HCT116 (cell line): ENCODE data around the gene RGS12. TPM values are rescaled to one million over a fixed set of nuclear protein-coding genes. Genes with fewer than 3 reads are reported as not detected.

Experiments used
- ATAC-seq: fragments of 200-7000 bp; cut with Tn5 transposase; 2 replicates; pipeline ENCODE4 v1.9.1; 2020; ENCODE audit warnings: mild to moderate bottlenecking, moderate library complexity
- BruUV-seq: library from RNA; stranded (reverse); fragments of 400-500 nt; replicated peaks from 2 replicates; lab custom pipeline; 2021; lab: Mats Ljungman, UMichigan
- CTCF ChIA-PET: fragments of 300-600 bp; sonication (Branson Sonifier 250); formaldehyde crosslinking; loops from one replicate; lab custom pipeline; 2021; ENCODE audit warnings: antibody characterized with exemption; lab: Charles Lee
- POLR2A ChIA-PET: fragments of 300-600, 350-600 bp; sonication (Branson Sonifier 250); formaldehyde crosslinking; loops from one replicate; lab custom pipeline; 2021; ENCODE audit warnings: antibody characterized with exemption; lab: Charles Lee
- RAD21 ChIA-PET, 2 experiments: fragments of 300-600 bp; sonication (Branson Sonifier 250); formaldehyde crosslinking; loops; one replicate each; lab custom pipeline; 2023; ENCODE audit warnings: low total read pairs in 2 of 2; ENCODE audit not compliant: uncharacterized antibody in 2 of 2, unreplicated experiment in 2 of 2, low non-redundant PET in 1 of 2; lab: Charles Lee
- DNase-seq: peaks from one replicate; pipeline ENCODE4 v3.0.0-alpha.2; 2010; ENCODE audit warnings: low read depth, low spot score
- H2AFZ ChIP-seq: fragments of 200-600 bp; shearing (Covaris generic), sonication (generic); 2 replicates; pipeline ENCODE4 v1.6.1; 2017; ENCODE audit warnings: low read depth, mixed run types, mixed read lengths, antibody characterized with exemption, low read length; ENCODE audit not compliant: poor library complexity, severe bottlenecking
- H3K27ac ChIP-seq: 2 replicates; pipeline ENCODE4 v1.5.1; 2012; ENCODE audit warnings: low read depth, low read length
- H3K27me3 ChIP-seq: fragments of 200-600 bp; sonication (generic); 2 replicates; pipeline ENCODE4 v1.6.1; 2016; ENCODE audit warnings: mixed run types, low read length, mixed read lengths; ENCODE audit not compliant: insufficient read depth
- H3K36me3 ChIP-seq, 2 experiments: fragments of 200-500 bp in 1 of 2; fragments of 200-600 bp in 1 of 2; sonication (Bioruptor generic) in 1 of 2; sonication (generic) in 1 of 2; 2 replicates each; pipeline versions ENCODE4 v1.5.1 to v1.6.1; 2014 to 2016; ENCODE audit warnings: low read length in 2 of 2, inconsistent platforms in 1 of 2, mixed read lengths in 1 of 2, mixed run types in 1 of 2; ENCODE audit not compliant: insufficient read depth in 2 of 2, control insufficient read depth in 1 of 2
- H3K4me1 ChIP-seq, 2 experiments: fragments of 200-600 bp in 1 of 2; sonication (generic) in 1 of 2; 2 replicates each; pipeline versions ENCODE4 v1.5.1 to v1.6.1; 2012 to 2017; ENCODE audit warnings: low read length in 2 of 2, inconsistent platforms in 1 of 2, mild to moderate bottlenecking in 1 of 2, mixed read lengths in 1 of 2, mixed run types in 1 of 2, moderate library complexity in 1 of 2; ENCODE audit not compliant: insufficient read depth in 2 of 2, control insufficient read depth in 1 of 2
- H3K4me2 ChIP-seq: fragments of 200-600 bp; sonication (generic); 2 replicates; pipeline ENCODE4 v1.6.1; 2017; ENCODE audit warnings: mixed run types, low read length, mixed read lengths
- H3K4me3 ChIP-seq, 2 experiments: fragments of 200-600 bp in 1 of 2; sonication (generic) in 1 of 2; replicated peaks in 1 of 2; 2 replicates each; pipeline ENCODE4 v1.5.1; 2011 to 2016; ENCODE audit warnings: low read length in 2 of 2, control low read depth in 1 of 2, low read depth in 1 of 2, mild to moderate bottlenecking in 1 of 2, mixed read lengths in 1 of 2, mixed run types in 1 of 2
- H3K79me2 ChIP-seq: fragments of 200-600 bp; sonication (generic); 2 replicates; pipeline ENCODE4 v1.6.1; 2017; ENCODE audit warnings: mild to moderate bottlenecking, mixed run types, low read length, moderate library complexity, mixed read lengths; ENCODE audit not compliant: insufficient read depth
- H3K9ac ChIP-seq: fragments of 200-600 bp; sonication (generic); 2 replicates; pipeline ENCODE4 v1.6.1; 2016; ENCODE audit warnings: low read length, mixed read lengths
- H3K9me2 ChIP-seq: fragments of 200-600 bp; sonication (generic), shearing (Covaris generic); 2 replicates; pipeline ENCODE4 v1.6.1; 2017; ENCODE audit warnings: mixed run types, mild to moderate bottlenecking, moderate library complexity; ENCODE audit not compliant: insufficient read depth
- H3K9me3 ChIP-seq, 2 experiments: fragments of 200-500 bp in 1 of 2; fragments of 200-600 bp in 1 of 2; sonication (Bioruptor generic) in 1 of 2; sonication (generic) in 1 of 2; 2 replicates each; pipeline ENCODE4 v1.6.1; 2014 to 2017; ENCODE audit warnings: low read length in 2 of 2, mixed read lengths in 2 of 2, inconsistent platforms in 1 of 2, low read depth in 1 of 2, mild to moderate bottlenecking in 1 of 2, mixed run types in 1 of 2, moderate library complexity in 1 of 2; ENCODE audit not compliant: control insufficient read depth in 1 of 2, insufficient read depth in 1 of 2
- H4K20me1 ChIP-seq: fragments of 200-600 bp; sonication (generic), shearing (Covaris generic); 2 replicates; pipeline ENCODE4 v1.6.1; 2017; ENCODE audit warnings: mixed run types, mild to moderate bottlenecking, moderate library complexity; ENCODE audit not compliant: insufficient read depth
- CBX3 ChIP-seq: IDR thresholded peaks from 2 replicates; pipeline ENCODE4 v1.6.1; 2012; ENCODE audit warnings: low read depth
- CEBPB ChIP-seq: IDR thresholded peaks from 2 replicates; pipeline ENCODE4 v1.6.1; 2012; ENCODE audit warnings: low read depth
- EGR1 ChIP-seq: IDR thresholded peaks from 2 replicates; pipeline ENCODE4 v1.6.1; 2012; ENCODE audit warnings: low read depth
- EZH2 ChIP-seq: fragments of 200-600 bp; sonication (generic); IDR thresholded peaks from 2 replicates; pipeline ENCODE4 v1.6.1; 2017; ENCODE audit warnings: antibody characterized with exemption, mixed run types
- FOSL1 ChIP-seq: IDR thresholded peaks from 2 replicates; pipeline ENCODE4 v1.6.1; 2012; ENCODE audit warnings: low read depth
- JUND ChIP-seq: IDR thresholded peaks from 2 replicates; pipeline ENCODE4 v1.6.1; 2012
- MAX ChIP-seq: IDR thresholded peaks from 2 replicates; pipeline ENCODE4 v1.6.1; 2012
- POLR2A ChIP-seq: IDR thresholded peaks from 2 replicates; pipeline ENCODE4 v1.7.0; 2011; ENCODE audit warnings: borderline replicate concordance; ENCODE audit not compliant: insufficient read depth, insufficient read length; ENCODE audit errors: extremely low read depth
- POLR2AphosphoS5 ChIP-seq: IDR thresholded peaks from 2 replicates; pipeline ENCODE4 v1.6.1; 2011; ENCODE audit warnings: mild to moderate bottlenecking, low read depth, low read length, moderate library complexity
- RAD21 ChIP-seq: IDR thresholded peaks from 2 replicates; pipeline ENCODE4 v1.6.1; 2012; ENCODE audit warnings: low read depth, mild to moderate bottlenecking
- SIN3A ChIP-seq: IDR thresholded peaks from 2 replicates; pipeline ENCODE4 v1.6.1; 2012; ENCODE audit warnings: low read depth
- SP1 ChIP-seq: IDR thresholded peaks from 2 replicates; pipeline ENCODE4 v1.6.1; 2012; ENCODE audit warnings: low read depth
- SRF ChIP-seq: IDR thresholded peaks from 2 replicates; pipeline ENCODE4 v1.6.1; 2012; ENCODE audit warnings: low read depth
- TCF7L2 ChIP-seq: IDR thresholded peaks from 2 replicates; pipeline ENCODE4 v1.7.0; 2011; ENCODE audit warnings: borderline replicate concordance, inconsistent platforms; ENCODE audit not compliant: insufficient read depth, insufficient read length; ENCODE audit errors: extremely low read depth
- ZFX ChIP-seq: fragments of 450-650 bp; IDR thresholded peaks from 2 replicates; pipeline ENCODE4 v1.6.1; 2017
- ZNF274 ChIP-seq: fragments of 200-500 bp; sonication (Bioruptor generic); IDR thresholded peaks from 2 replicates; pipeline ENCODE4 v1.6.1; 2014; ENCODE audit warnings: mild to moderate bottlenecking, low read depth, low read length, inconsistent platforms
- intact Hi-C: fragments of 100-400 bp; cut with micrococcal nuclease; formaldehyde crosslinking; loops from 2 replicates; pipeline ENCODE4 v1.10.0; 2022
- total RNA-seq: library from RNA; stranded (reverse); gene quantifications from one replicate; pipeline ENCODE4 v1.2.1, GENCODE V29; 2021; ENCODE audit not compliant: unreplicated experiment
- TF ChIP-seq, protein P1 (sequence below), 3 experiments: fragments of 200-600 bp in 1 of 3; sonication (generic) in 1 of 3; IDR thresholded peaks in 2 of 3; conservative IDR thresholded peaks in 1 of 3; 2 replicates each; pipeline ENCODE4 v1.5.1; 2012 to 2017; ENCODE audit warnings: low read depth in 2 of 3, low read length in 2 of 3, antibody characterized with exemption in 1 of 3, borderline replicate concordance in 1 of 3, control low read depth in 1 of 3, mild to moderate bottlenecking in 1 of 3, mixed read lengths in 1 of 3, mixed run types in 1 of 3, moderate library complexity in 1 of 3; ENCODE audit not compliant: insufficient read depth in 1 of 3
- TF ChIP-seq, protein P2 (sequence below): IDR thresholded peaks from 2 replicates; pipeline ENCODE4 v1.6.1; 2012
- TF ChIP-seq, protein P3 (sequence below): IDR thresholded peaks from 2 replicates; pipeline ENCODE4 v1.6.1; 2011; ENCODE audit warnings: mild to moderate bottlenecking, low read length, moderate library complexity; ENCODE audit not compliant: insufficient replicate concordance; ENCODE audit errors: extremely low read depth
- TF ChIP-seq, protein P4 (sequence below): IDR thresholded peaks from 2 replicates; pipeline ENCODE4 v1.6.1; 2012; ENCODE audit warnings: low read depth

RGS12 gene
- total RNA-seq, 1 experiment from 2014 or later, result 22.2 TPM

GRCh38 chr4:3288571-3289094, 4.2 kb upstream of the RGS12 start:
- H3K4me3 ChIP-seq, result no peak overlapping the region
- H3K27me3 ChIP-seq, result no peaks in the 10 kb centered on the region
- H3K79me2 ChIP-seq, result peaks cover 3% of the 10 kb centered on the region; the same call in 1 of the 2 replicates
- no peaks in the 10 kb centered on the region for H4K20me1 ChIP-seq
- BruUV-seq, result no TSS peak
- no peaks in the 10 kb centered on the region for H3K9me3 ChIP-seq
- CTCF ChIA-PET, result no interaction called here
- no peak for TF ChIP-seq EGR1
- TF ChIP-seq, protein P1, sequence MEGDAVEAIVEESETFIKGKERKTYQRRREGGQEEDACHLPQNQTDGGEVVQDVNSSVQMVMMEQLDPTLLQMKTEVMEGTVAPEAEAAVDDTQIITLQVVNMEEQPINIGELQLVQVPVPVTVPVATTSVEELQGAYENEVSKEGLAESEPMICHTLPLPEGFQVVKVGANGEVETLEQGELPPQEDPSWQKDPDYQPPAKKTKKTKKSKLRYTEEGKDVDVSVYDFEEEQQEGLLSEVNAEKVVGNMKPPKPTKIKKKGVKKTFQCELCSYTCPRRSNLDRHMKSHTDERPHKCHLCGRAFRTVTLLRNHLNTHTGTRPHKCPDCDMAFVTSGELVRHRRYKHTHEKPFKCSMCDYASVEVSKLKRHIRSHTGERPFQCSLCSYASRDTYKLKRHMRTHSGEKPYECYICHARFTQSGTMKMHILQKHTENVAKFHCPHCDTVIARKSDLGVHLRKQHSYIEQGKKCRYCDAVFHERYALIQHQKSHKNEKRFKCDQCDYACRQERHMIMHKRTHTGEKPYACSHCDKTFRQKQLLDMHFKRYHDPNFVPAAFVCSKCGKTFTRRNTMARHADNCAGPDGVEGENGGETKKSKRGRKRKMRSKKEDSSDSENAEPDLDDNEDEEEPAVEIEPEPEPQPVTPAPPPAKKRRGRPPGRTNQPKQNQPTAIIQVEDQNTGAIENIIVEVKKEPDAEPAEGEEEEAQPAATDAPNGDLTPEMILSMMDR (IDR thresholded peaks at IDR 0.05 in 2 of 3, conservative IDR thresholded peaks at IDR 0.05 in 1 of 3; ENCODE audit: borderline replicate concordance in 1 of 3, insufficient read depth in 1 of 3, low read depth in 2 of 3, low read length in 2 of 3), result no peak
- no peak for TF ChIP-seq ZNF274
- no peak for TF ChIP-seq SIN3A
- TF ChIP-seq ZFX, result no peak
- TF ChIP-seq, protein P2, sequence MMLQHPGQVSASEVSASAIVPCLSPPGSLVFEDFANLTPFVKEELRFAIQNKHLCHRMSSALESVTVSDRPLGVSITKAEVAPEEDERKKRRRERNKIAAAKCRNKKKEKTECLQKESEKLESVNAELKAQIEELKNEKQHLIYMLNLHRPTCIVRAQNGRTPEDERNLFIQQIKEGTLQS, result no peak
- TF ChIP-seq, protein P3, sequence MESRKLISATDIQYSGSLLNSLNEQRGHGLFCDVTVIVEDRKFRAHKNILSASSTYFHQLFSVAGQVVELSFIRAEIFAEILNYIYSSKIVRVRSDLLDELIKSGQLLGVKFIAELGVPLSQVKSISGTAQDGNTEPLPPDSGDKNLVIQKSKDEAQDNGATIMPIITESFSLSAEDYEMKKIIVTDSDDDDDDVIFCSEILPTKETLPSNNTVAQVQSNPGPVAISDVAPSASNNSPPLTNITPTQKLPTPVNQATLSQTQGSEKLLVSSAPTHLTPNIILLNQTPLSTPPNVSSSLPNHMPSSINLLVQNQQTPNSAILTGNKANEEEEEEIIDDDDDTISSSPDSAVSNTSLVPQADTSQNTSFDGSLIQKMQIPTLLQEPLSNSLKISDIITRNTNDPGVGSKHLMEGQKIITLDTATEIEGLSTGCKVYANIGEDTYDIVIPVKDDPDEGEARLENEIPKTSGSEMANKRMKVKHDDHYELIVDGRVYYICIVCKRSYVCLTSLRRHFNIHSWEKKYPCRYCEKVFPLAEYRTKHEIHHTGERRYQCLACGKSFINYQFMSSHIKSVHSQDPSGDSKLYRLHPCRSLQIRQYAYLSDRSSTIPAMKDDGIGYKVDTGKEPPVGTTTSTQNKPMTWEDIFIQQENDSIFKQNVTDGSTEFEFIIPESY, result no peak
- TF ChIP-seq CBX3, result no peak
- no peak for TF ChIP-seq MAX
- TF ChIP-seq, protein P4, sequence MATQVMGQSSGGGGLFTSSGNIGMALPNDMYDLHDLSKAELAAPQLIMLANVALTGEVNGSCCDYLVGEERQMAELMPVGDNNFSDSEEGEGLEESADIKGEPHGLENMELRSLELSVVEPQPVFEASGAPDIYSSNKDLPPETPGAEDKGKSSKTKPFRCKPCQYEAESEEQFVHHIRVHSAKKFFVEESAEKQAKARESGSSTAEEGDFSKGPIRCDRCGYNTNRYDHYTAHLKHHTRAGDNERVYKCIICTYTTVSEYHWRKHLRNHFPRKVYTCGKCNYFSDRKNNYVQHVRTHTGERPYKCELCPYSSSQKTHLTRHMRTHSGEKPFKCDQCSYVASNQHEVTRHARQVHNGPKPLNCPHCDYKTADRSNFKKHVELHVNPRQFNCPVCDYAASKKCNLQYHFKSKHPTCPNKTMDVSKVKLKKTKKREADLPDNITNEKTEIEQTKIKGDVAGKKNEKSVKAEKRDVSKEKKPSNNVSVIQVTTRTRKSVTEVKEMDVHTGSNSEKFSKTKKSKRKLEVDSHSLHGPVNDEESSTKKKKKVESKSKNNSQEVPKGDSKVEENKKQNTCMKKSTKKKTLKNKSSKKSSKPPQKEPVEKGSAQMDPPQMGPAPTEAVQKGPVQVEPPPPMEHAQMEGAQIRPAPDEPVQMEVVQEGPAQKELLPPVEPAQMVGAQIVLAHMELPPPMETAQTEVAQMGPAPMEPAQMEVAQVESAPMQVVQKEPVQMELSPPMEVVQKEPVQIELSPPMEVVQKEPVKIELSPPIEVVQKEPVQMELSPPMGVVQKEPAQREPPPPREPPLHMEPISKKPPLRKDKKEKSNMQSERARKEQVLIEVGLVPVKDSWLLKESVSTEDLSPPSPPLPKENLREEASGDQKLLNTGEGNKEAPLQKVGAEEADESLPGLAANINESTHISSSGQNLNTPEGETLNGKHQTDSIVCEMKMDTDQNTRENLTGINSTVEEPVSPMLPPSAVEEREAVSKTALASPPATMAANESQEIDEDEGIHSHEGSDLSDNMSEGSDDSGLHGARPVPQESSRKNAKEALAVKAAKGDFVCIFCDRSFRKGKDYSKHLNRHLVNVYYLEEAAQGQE, result no peak
- TF ChIP-seq FOSL1, result no peak
- no peak for TF ChIP-seq SRF
- TF ChIP-seq JUND, result no peak
- TF ChIP-seq TCF7L2, result no peak
- no peak for TF ChIP-seq EZH2
- TF ChIP-seq POLR2AphosphoS5, result no peak
- TF ChIP-seq SP1, result no peak
- TF ChIP-seq RAD21, result no peak
- no peak for TF ChIP-seq CEBPB
- no peak for TF ChIP-seq POLR2A
- TF ChIP-seq, all 23 proteins: peak for 0
- no peak for ATAC-seq
- H3K36me3 ChIP-seq, result no peaks in the 10 kb centered on the region
- no peak overlapping the region for H2AFZ ChIP-seq
- no peaks in the 10 kb centered on the region for H3K9me2 ChIP-seq
- ChIA-PET RAD21 (no interaction called here), POLR2A (no interaction called here)
- DNase-seq, result no peak
- H3K4me1 ChIP-seq, result peaks cover 9 to 15% of the 10 kb centered on the region in 2 experiments
- H3K27ac ChIP-seq, result no peak overlapping the region
- no peak overlapping the region for H3K4me2 ChIP-seq
- intact Hi-C loops, result no loop called here
- no peak overlapping the region for H3K9ac ChIP-seq
